Measurements from ENCODE around the gene MAP3K10.

Gene MAP3K10

DNA sequence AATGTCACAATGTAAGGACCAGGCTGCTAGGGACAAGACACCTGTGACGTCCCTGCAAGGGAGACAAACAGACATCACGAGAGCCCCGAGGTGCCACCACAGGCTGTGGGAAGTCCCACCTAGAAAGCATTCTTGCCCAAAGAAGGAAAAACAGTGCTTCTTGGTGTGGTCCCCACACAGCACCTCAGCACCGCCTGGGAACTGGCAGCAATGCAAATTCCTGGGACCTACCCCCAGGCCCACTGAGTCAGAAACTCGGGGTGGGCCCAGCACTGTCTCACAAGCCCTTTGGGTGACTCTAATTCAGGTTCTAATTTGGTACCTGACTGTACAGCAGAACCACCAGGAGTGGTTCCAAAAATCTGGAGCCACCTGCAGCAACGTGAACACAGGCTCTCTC lies 49.1 kb downstream of the MAP3K10 start:
- no peak for DNase-seq (ENCODE audit: low read depth)
- H3K4me3 ChIP-seq (ENCODE audit: low read depth, low read length) = no peak overlapping the region
- no peak for TF ChIP-seq CTCF (IDR thresholded peaks at IDR 0.05; ENCODE audit: control insufficient read depth, extremely low read depth, insufficient read depth)

- no peak overlapping the region for H3K4me3 ChIP-seq (ENCODE audit: low read depth, low read length)
- no peak for TF ChIP-seq CTCF (IDR thresholded peaks at IDR 0.05; ENCODE audit: control insufficient read depth, extremely low read depth, insufficient read depth)
- no peak for DNase-seq (ENCODE audit: low read depth)
These were observed 50.0 kb downstream of the MAP3K10 start for GRCh38 chr19:40241125-40241808.

DNA sequence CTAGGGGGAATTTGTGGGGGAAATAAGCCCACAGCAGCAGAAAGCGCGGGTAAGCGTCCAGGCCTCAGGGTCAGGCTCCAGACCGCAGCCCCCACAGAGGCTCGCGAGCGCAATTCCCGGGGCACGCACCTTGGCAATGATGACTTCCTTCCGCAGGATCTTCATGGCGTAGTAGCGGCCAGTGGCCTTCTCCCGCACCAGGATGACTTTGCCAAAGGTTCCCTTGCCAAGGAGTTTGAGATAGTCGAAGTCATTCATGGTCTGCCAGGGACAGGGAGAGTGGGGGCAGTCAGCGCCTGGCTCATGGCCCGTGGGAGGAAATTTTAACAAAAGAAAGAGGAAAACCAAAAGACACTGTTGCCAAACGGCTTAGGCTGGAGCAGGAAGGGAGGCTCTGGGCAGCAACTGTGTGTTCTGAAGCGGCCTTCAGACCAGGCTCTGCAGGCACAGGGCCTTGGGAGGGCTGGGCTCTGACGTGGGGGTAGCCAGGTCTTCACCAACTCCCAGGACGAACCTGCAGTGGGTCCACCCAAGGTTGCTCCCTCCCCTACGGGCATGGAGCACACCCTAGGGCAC lies 50.7 kb downstream of the MAP3K10 start:
- H3K4me3 ChIP-seq (ENCODE audit: low read depth, low read length) = no peak overlapping the region
- no peak for TF ChIP-seq CTCF (IDR thresholded peaks at IDR 0.05; ENCODE audit: control insufficient read depth, extremely low read depth, insufficient read depth)
- DNase-seq (ENCODE audit: low read depth) = no peak

- H3K4me3 ChIP-seq (ENCODE audit: low read depth, low read length) = no peak overlapping the region
- DNase-seq (ENCODE audit: low read depth) = no peak
- no peak for TF ChIP-seq CTCF (IDR thresholded peaks at IDR 0.05; ENCODE audit: control insufficient read depth, extremely low read depth, insufficient read depth)
These were observed 51.3 kb downstream of the MAP3K10 start for GRCh38 chr19:40242480-40242879.

GRCh38 chr19:40243181-40243580 lies 52.0 kb downstream of the MAP3K10 start:
- no peak overlapping the region for H3K4me3 ChIP-seq (ENCODE audit: low read depth, low read length)
- DNase-seq (ENCODE audit: low read depth) = no peak
- no peak for TF ChIP-seq CTCF (IDR thresholded peaks at IDR 0.05; ENCODE audit: control insufficient read depth, extremely low read depth, insufficient read depth)

GRCh38 chr19:40244579-40245317 lies 53.5 kb downstream of the MAP3K10 start:
- no peak for TF ChIP-seq CTCF (IDR thresholded peaks at IDR 0.05; ENCODE audit: control insufficient read depth, extremely low read depth, insufficient read depth)
- DNase-seq (ENCODE audit: low read depth) = no peak
- no peak overlapping the region for H3K4me3 ChIP-seq (ENCODE audit: low read depth, low read length)
